ENCODE data around the gene AQP1. TPM values are rescaled to one million over a fixed set of nuclear protein-coding genes. Genes with fewer than 3 reads are reported as not detected.

AQP1 gene
- polyA plus RNA-seq, 3 donors, result 183 to 258 (median 218) TPM

DNA sequence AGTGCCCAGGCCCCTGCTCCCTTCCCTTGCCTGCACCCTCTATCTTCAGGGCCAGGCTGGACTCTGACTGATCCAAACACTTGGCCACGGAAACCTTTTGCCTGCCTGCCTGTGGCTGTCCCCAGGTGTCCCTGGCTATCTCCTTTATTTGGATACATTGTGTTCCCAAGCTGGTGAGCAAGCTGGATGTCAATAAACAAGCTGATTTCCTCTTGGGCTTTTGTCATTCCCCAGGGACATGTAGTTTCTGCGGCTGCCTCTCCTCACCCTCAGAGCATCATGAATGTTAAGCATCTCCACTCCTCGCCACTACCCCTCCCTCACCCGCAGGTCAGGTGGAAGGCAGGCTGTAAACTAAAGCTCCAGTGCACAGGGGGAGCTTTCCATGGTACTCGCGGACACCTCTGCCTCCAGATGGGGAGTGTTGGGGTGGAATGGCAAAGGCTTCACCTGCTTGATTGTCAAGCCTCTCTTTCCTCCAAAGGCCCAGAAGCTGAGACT is 59.0 kb downstream of the AQP1 start:
- DNase-seq (ENCODE audit: low read depth in 3 of 3, low spot score in 2 of 3), result no peak

DNA sequence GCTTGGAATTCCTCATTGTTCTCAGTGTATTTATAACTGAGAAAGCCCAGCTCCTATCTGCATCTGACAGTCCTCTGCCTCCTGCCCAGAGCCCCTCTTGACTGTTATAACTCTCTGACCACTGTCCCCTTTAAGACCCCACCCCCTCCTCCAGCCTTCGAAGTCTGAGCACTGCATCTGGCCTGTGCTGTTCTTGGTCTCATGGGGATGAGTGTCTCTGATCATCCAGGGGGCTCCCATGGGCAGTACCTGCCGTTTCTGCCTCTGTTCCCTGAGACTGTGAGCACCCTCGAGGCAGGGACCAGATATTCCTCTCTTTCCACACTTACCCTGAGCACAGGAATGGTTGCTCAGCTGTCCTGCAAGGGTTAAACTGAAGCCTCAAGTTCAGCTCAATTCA is 59.8 kb downstream of the AQP1 start:
- DNase-seq (ENCODE audit: low read depth in 3 of 3, low spot score in 2 of 3), result no peak

DNA sequence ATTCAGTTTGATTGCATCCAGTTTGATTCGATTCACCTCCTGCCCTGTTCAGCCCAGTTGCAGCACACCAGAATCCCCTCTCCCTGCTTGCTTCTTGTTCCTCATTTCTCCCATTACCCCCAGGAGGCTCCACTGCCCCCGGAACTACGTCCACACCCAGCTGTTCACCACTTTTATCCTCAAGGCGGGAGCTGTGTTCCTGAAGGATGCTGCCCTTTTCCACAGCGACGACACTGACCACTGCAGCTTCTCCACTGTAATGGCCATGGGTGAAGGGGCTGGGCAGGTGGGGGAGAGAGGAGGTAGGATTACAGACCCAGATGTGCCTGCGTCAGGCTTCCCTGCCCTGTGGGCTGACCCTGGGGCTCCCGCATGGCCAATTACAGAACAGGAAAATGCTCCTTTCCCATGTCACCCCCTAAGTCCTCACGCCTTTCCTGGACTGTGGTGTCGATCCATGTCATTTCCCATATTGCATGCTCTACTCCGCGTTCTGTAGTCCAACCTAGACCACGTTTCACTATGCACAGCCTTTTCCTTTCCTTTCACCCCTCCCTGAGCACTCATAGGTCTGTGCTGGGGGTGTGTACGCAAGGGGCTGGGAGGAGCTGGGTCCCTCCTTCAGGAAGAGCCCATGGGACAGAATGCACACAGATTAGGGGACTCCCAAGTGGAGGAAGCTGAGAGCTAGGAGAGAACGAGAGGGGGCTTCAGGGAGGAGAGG is 60.3 kb downstream of the AQP1 start:
- DNase-seq (ENCODE audit: low read depth in 3 of 3, low spot score in 2 of 3), result no peak

DNA sequence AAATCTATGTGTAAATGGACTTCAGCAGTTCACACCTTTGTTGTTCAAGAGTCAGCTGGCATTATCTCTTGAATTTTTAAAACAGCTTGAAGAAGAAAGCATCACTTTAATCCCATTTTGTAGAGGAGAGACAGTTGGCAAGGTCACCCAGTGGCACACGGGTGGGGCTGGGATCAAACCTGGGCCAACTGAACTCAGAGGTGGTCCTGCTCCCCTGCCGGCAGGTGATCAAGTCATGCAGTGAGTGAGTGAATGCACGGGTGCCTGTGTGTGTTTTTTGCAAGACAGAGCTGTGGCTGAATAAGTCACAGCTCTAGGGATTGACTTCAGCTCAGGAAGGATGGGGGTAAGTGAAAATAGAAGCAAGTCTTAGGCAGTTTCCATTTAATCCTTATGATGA is 61.6 kb downstream of the AQP1 start:
- no peak for DNase-seq (ENCODE audit: low read depth in 3 of 3, low spot score in 2 of 3)

DNA sequence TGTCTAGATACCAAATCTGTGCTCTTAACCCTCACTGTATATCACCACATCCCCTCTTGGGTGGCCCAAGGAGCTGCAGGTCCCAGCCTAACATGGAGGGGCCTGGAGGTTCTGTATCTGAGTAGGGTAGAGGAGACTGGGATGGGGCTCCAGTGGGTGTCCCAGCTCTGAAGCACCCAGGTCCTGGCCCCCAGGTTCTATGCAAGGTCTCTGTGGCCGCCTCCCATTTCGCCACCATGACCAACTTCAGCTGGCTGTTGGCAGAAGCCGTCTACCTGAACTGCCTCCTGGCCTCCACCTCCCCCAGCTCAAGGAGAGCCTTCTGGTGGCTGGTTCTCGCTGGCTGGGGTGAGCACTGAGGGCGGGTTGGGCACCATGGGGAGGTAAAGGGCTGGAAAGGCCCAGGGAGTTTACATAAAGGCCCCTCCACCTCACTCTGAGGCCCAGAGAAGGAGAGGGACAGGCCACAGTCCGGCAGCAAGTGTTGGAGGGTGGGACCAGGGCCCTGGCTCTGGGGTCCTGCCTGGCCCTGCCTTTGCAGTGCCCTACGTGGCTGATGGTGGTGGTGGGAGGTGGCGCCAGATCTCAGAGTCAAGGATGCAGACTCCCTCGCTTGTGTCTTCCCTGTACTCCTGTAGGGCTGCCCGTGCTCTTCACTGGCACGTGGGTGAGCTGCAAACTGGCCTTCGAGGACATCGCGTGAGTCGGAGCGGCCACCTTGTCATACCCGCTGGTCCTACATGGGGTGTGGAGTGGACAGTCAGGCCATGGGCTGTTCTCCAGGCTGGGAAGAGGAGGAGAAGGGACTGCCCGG is 62.3 kb downstream of the AQP1 start:
- no peak for DNase-seq (ENCODE audit: low read depth in 3 of 3, low spot score in 2 of 3)

DNA sequence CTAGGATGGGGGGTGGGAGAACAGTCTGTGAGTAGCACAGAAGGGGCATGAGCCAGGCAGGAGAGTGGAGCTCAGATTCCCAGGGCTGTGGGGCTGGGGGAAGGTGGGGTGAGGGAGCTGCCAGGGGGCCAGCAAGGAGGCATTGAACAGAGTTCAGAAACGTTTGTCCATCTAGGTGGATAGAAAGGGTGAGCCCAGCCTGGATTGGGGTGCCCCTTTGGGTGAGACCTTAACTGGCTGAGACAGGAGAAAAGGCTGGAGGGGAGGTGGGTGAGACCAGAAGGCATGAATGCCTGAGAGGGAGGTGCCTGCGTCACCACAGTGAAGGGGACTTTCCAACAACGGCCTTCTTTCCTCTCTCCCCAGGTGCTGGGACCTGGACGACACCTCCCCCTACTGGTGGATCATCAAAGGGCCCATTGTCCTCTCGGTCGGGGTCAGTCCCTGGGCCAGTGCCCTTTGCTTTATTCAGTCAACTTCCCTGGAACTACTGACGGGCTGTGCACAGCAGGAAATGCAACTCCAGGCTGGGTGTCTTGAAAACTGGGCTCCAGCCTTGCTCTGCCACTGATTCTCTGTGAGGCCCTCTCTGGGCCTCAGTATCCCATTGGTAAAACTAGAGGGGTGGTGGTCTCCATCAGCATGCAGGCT is 63.1 kb downstream of the AQP1 start:
- DNase-seq (ENCODE audit: low read depth in 3 of 3, low spot score in 2 of 3), result no peak

Other genes with a start within 250 kb of the AQP1 start
- gene CRHR2, start 229.4 kb upstream of the AQP1 start, polyA plus RNA-seq (ENCODE audit: insufficient read length in 3 of 3), result under 1 TPM in 1 of 3 donors, not detected in 2; 0.24 TPM
- 1 to 10 TPM; 1.1 to 1.4 (median 1.3) TPM for gene INMT, start 159.7 kb upstream of the AQP1 start, polyA plus RNA-seq (ENCODE audit: insufficient read length in 3 of 3)
- gene MINDY4, start 140.4 kb upstream of the AQP1 start, polyA plus RNA-seq (ENCODE audit: insufficient read length in 3 of 3), result 10 to 100 TPM; 10.7 to 11.4 (median 10.8) TPM
- gene GHRHR, start 52.1 kb downstream of the AQP1 start, polyA plus RNA-seq (ENCODE audit: insufficient read length in 3 of 3), result under 1 TPM; 0.19 to 0.69 (median 0.34) TPM
- gene ADCYAP1R1, start 140.5 kb downstream of the AQP1 start, polyA plus RNA-seq (ENCODE audit: insufficient read length in 3 of 3), result 1 to 10 TPM in 1 of 3 donors, under 1 TPM in 2; 0.69 to 1.2 (median 0.89) TPM

All from right renal cortex interstitium (tissue), 3 donors.